Chondrocyte (in vitro differentiated cells): ENCODE results near the gene DCHS2. TPM values are rescaled to one million over a fixed set of nuclear protein-coding genes. Genes with fewer than 3 reads are reported as not detected.
A peak's percentile ranks its signal among the peaks of the same experiment; 100 is the strongest.

Experiments used
- DNase-seq: peaks from one replicate; pipeline ENCODE4 v3.0.0; 2021; ENCODE audit warnings: mixed read lengths, low spot score
- H3K27ac Mint-ChIP-seq: one replicate; pipeline ENCODE4 v1.8.0; 2021; ENCODE audit warnings: mild to moderate bottlenecking, moderate library complexity, mixed read lengths; ENCODE audit not compliant: unreplicated experiment
- H3K27me3 Mint-ChIP-seq: 2 replicates; pipeline ENCODE4 v1.8.0; 2021; ENCODE audit warnings: low read depth, mixed read lengths
- H3K36me3 Mint-ChIP-seq: 2 replicates; pipeline ENCODE4 v1.8.0; 2021; ENCODE audit warnings: low read depth, mixed read lengths
- H3K4me1 Mint-ChIP-seq: 2 replicates; pipeline ENCODE4 v1.8.0; 2021; ENCODE audit warnings: low read depth, mild to moderate bottlenecking, mixed read lengths
- H3K4me3 Mint-ChIP-seq: one replicate; pipeline ENCODE4 v1.8.0; 2021; ENCODE audit warnings: mild to moderate bottlenecking, moderate library complexity, mixed read lengths; ENCODE audit not compliant: unreplicated experiment
- H3K9me3 Mint-ChIP-seq: 2 replicates; pipeline ENCODE4 v1.8.0; 2021; ENCODE audit warnings: low read depth, mixed read lengths
- total RNA-seq: library from RNA; stranded (reverse); gene quantifications from 3 replicates; pipeline ENCODE4 v1.2.1, GENCODE V29; 2021
- TF ChIP-seq, protein P1 (sequence below): fragments of 200-600 bp; sonication (generic); IDR thresholded peaks from 2 replicates; pipeline ENCODE4 v1.5.0; 2021; ENCODE audit warnings: antibody characterized with exemption, mild to moderate bottlenecking, moderate library complexity

The DCHS2 gene
- total RNA-seq, 1 donor from 2014 or later = not detected

DNA sequence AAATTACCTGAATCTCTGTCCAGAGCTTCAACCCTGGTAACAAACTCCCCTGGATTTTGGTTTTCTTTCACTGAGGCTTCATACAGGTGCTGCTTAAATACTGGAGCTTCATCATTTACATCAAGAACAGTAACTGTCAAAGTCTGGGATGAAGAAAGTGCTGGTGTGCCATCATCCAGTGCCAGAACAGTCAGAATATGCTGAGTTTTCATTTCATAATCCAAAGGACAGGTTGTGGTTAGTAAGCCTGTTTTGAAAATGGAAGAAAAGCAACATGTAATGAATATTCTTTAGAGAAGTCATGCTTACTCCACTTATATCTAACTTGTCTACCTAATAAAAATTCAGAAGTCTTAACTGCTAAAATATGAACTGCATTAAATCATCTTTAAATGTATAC lies 175.9 kb downstream of the DCHS2 start:
- Mint-ChIP-seq H3K4me1 (peaks cover 5% of the 10 kb centered on the region), H3K9me3 (peaks cover 11% of the 10 kb centered on the region), H3K36me3 (peaks cover 3% of the 10 kb centered on the region), H3K27ac (no peak overlapping the region), H3K27me3 (peaks cover 4% of the 10 kb centered on the region), H3K4me3 (no peak overlapping the region)
- TF ChIP-seq, protein P1, sequence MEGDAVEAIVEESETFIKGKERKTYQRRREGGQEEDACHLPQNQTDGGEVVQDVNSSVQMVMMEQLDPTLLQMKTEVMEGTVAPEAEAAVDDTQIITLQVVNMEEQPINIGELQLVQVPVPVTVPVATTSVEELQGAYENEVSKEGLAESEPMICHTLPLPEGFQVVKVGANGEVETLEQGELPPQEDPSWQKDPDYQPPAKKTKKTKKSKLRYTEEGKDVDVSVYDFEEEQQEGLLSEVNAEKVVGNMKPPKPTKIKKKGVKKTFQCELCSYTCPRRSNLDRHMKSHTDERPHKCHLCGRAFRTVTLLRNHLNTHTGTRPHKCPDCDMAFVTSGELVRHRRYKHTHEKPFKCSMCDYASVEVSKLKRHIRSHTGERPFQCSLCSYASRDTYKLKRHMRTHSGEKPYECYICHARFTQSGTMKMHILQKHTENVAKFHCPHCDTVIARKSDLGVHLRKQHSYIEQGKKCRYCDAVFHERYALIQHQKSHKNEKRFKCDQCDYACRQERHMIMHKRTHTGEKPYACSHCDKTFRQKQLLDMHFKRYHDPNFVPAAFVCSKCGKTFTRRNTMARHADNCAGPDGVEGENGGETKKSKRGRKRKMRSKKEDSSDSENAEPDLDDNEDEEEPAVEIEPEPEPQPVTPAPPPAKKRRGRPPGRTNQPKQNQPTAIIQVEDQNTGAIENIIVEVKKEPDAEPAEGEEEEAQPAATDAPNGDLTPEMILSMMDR = no peak
- DNase-seq = no peak

DNA sequence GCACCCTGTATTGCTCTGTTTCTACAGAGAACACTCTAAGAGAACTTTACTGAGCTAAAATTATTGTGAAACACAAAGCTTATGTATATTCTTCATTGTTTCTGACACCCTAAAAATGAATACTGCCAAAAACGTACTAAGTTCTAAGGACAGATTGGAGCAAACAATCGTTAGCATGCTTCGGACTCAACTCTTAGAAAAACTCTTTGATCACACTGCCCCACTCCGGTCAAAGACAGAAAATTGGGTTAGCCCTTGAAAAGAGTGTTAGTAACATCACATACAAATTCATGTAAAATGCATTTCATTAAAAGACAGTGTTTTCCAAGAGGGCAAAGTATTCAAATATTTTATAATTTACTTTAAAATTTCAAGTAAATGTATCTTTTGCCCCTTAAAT lies 177.4 kb downstream of the DCHS2 start:
- Mint-ChIP-seq H3K27me3 (no peaks in the 10 kb centered on the region), H3K4me3 (no peak overlapping the region), H3K9me3 (peaks cover 11% of the 10 kb centered on the region), H3K4me1 (peaks cover 5% of the 10 kb centered on the region), H3K36me3 (peaks cover 3% of the 10 kb centered on the region), H3K27ac (no peak overlapping the region)
- no peak for DNase-seq
- TF ChIP-seq, protein P1 = peak; percentile 81

DNA sequence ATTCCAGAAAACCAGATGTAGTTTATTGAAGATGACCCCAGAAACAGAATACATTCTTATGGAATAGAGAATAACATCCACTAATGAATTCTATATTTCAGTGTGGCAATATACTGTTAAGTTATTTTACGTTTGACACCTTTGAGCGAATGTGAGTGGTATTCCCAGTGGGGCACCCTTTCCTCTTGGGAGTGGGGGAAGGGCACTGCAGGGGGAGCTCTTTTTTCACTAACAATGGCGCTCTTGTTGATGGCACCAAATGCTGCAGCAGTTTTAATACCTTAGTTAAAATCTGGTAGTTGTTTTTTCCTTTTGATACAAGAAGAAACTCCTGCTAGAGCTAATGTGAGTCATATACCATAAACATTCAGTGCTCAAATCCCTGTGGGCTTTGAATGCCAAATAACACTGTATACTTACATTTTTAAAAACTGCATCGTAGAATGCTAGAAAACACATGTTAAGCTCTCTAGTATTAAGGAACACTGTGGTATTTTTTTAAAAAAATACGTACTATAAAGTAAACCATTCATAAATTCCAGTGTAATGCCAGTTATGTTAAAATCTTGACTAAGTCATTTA lies 178.5 kb downstream of the DCHS2 start:
- no peak for DNase-seq
- Mint-ChIP-seq H3K9me3 (peaks cover 5% of the 10 kb centered on the region), H3K4me3 (no peak overlapping the region), H3K4me1 (peaks cover 5% of the 10 kb centered on the region), H3K27me3 (no peaks in the 10 kb centered on the region), H3K36me3 (peaks cover 4% of the 10 kb centered on the region), H3K27ac (no peak overlapping the region)
- TF ChIP-seq, protein P1 = no peak

DNA sequence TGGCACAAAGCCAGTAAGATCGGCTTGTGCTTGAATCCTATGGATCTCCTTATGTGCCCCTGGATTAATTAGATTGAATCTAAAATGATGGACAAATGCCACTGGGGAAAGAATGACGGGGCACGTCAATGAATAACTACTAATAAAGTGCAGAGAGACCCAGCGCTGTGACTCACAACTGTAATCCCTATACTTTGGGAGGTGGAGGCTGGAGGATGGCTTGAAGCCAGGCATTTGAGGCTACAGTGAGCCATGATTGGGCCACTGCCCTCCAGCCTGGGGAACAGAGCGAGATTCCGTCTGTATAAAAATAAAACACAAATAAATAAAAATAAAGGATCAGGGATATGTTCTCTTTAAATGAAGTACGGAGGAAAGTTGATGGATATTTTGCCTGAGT lies 179.4 kb downstream of the DCHS2 start:
- DNase-seq = no peak
- no peak overlapping the region for H3K27ac Mint-ChIP-seq
- H3K4me1 Mint-ChIP-seq = peaks cover 5% of the 10 kb centered on the region
- peaks cover 12% of the 10 kb centered on the region for H3K9me3 Mint-ChIP-seq
- no peak overlapping the region for H3K4me3 Mint-ChIP-seq
- peaks cover 6% of the 10 kb centered on the region for H3K36me3 Mint-ChIP-seq
- TF ChIP-seq, protein P1 = no peak
- H3K27me3 Mint-ChIP-seq = no peaks in the 10 kb centered on the region

DNA sequence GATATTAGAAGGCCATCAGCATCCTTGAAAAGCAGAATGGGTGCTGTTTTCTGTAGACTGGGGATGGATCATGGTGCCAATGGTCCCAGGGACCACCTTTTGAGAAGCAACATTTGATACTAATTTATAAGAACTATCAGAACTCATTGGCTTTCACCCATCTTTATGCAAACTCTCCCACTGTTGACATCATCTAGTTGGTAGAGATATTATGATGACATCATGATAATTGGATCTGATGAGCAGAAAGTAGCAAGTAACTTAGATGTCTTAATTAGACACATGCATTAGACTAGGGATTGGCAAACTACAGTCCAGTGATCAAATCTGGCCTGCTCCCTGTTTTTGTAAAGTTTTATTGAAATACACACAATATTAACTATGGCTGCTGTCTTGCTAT lies 181.0 kb downstream of the DCHS2 start:
- DNase-seq = no peak
- Mint-ChIP-seq H3K4me1 (peaks cover 8% of the 10 kb centered on the region), H3K36me3 (peaks cover 6% of the 10 kb centered on the region), H3K4me3 (no peak overlapping the region), H3K27ac (no peak overlapping the region), H3K9me3 (peaks cover 13% of the 10 kb centered on the region), H3K27me3 (no peaks in the 10 kb centered on the region)
- TF ChIP-seq, protein P1 = no peak
